Lower lobe of right lung (tissue), 2 donors: ENCODE results near the gene KCNQ1. TPM values are rescaled to one million over a fixed set of nuclear protein-coding genes. Genes with fewer than 3 reads are reported as not detected.

Source experiments
- ATAC-seq, 2 donors: fragments of 200-7000 bp; cut with Tn5 transposase; one replicate each; pipeline ENCODE4 v1.9.1; 2020 to 2022; ENCODE audit warnings: mild to moderate bottlenecking in 2 of 2, moderate library complexity in 2 of 2
- DNase-seq: peaks from one replicate; pipeline ENCODE4 v3.0.0-alpha.2; 2020
- H3K27ac ChIP-seq: fragments of 200-600 bp; one replicate; pipeline ENCODE4 v1.8.0; 2022
- H3K27me3 ChIP-seq: fragments of 200-600 bp; one replicate; pipeline ENCODE4 v1.8.0; 2022; ENCODE audit warnings: low read depth
- H3K36me3 ChIP-seq: fragments of 200-600 bp; one replicate; pipeline ENCODE4 v1.8.0; 2022; ENCODE audit warnings: mild to moderate bottlenecking
- H3K4me1 ChIP-seq: fragments of 200-600 bp; one replicate; pipeline ENCODE4 v1.8.0; 2022
- H3K4me3 ChIP-seq: fragments of 200-600 bp; one replicate; pipeline ENCODE4 v1.8.0; 2022; ENCODE audit warnings: mild to moderate bottlenecking
- H3K9me3 ChIP-seq: fragments of 200-600 bp; one replicate; pipeline ENCODE4 v1.8.0; 2022
- intact Hi-C: fragments of 100-400 bp; cut with DNase I; formaldehyde crosslinking; loops from one replicate; pipeline ENCODE4 v1.11.0; 2022
- total RNA-seq: library from RNA; stranded (reverse); fragmentation: NEBNext Ultra II Directional; extraction: Animal tissue kit (Norgen Biotek cat#: 25700); gene quantifications from one replicate; pipeline ENCODE4 v1.2.1, GENCODE V29; 2021
- TF ChIP-seq, protein P1 (sequence below): fragments of 200-600 bp; IDR thresholded peaks from one replicate; pipeline ENCODE4 v1.8.0; 2022; ENCODE audit warnings: antibody characterized with exemption, mild to moderate bottlenecking
- donor health status: DM: no; HTN: yes; CAD: no; lungs with severe emphysema.

KCNQ1 gene
- total RNA-seq, 1 donor from 2014 or later = 51.0 TPM

DNA sequence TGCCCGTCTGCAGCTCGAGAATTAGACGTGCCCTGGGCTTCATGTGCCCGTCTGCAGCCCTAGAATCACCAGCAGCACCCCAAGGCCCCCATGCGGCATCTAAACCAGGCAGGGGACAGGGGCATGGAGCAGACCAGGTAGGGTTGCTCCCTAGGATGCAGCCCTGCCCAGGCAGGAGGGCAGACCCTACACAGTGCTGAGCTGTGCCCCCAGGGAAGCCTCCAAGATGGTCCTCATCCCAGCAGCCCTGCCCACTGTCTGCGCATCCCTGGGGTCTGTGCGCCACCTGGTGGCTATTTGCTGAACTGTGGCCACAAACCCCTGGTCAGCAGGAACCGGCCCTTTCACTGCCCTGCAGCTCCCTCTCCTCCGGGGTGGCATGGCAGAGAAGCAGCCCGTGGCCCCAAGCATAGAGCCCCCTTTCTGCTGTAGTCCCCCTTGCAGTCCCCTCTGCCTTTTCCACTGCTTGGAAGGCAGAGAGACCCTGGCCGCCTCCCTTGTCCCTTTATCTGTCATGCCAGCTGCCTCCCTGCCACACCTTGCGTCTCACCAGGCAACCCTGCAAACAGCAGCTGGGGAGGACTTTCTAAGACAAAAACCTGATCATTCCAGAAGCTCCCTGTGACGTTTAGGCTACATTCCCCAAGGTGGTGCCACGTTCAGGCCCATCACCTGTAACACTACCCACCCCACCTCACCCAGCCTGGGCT, 86.6 kb downstream of the KCNQ1 start:
- Histone ChIP-seq H3K36me3 (no peaks in the 10 kb centered on the region), H3K9me3 (no peaks in the 10 kb centered on the region), H3K4me3 (no peak overlapping the region), H3K27me3 (no peaks in the 10 kb centered on the region), H3K4me1 (peaks cover 31% of the 10 kb centered on the region), H3K27ac (no peak overlapping the region)
- DNase-seq (peak; percentile 83), ATAC-seq (peak; percentile 66 to 80)
- TF ChIP-seq, protein P1, sequence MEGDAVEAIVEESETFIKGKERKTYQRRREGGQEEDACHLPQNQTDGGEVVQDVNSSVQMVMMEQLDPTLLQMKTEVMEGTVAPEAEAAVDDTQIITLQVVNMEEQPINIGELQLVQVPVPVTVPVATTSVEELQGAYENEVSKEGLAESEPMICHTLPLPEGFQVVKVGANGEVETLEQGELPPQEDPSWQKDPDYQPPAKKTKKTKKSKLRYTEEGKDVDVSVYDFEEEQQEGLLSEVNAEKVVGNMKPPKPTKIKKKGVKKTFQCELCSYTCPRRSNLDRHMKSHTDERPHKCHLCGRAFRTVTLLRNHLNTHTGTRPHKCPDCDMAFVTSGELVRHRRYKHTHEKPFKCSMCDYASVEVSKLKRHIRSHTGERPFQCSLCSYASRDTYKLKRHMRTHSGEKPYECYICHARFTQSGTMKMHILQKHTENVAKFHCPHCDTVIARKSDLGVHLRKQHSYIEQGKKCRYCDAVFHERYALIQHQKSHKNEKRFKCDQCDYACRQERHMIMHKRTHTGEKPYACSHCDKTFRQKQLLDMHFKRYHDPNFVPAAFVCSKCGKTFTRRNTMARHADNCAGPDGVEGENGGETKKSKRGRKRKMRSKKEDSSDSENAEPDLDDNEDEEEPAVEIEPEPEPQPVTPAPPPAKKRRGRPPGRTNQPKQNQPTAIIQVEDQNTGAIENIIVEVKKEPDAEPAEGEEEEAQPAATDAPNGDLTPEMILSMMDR = peak; percentile 98
- intact Hi-C loops = loop anchor here (5.0 kb wide), 2 partner anchors 104 to 361 kb away; no protein-coding TSS in a partner anchor

DNA sequence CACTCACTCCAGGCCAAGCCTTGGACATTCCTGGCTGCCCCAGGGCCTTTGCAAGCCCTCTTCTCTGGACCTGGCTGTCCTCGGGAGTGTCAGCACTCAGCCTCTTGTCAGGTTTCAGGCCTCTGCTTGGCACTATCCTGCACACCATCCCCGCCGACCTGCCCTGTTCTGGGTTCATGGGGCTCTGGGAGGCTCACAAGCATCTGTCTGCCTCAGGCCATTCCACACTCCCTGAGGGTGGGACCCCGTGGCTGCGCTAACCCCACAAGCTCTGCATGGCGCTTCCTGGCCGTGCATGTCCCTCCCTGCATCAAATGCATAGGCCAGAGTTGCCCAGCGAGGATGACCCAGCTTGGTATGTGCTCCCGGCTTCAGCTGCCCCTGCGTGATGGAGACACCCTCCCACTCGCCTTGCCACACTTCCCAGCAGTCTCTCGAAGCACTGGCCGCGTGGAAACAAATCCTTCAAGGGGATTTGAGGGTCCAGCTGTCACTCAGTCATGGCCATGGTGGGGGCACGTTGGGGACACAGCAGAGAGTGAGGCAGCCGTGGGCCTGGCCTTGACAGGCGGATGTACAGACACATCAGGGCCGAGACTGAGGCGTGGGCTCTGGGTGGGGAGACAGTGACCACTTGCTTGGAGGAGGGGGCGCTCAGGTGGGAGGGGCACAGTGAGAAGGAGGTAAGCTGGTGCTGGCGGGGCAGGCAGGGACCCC, 87.3 kb downstream of the KCNQ1 start:
- ATAC-seq (peak in 1 of 2 donors; percentile 2), DNase-seq (peak; percentile 48)
- intact Hi-C loops = loop anchor here (5.0 kb wide), 2 partner anchors 105 to 360 kb away; no protein-coding TSS in a partner anchor
- no peak overlapping the region for H3K27ac ChIP-seq
- H3K4me1 ChIP-seq = peaks cover 24% of the 10 kb centered on the region
- no peaks in the 10 kb centered on the region for H3K36me3 ChIP-seq
- H3K4me3 ChIP-seq = no peak overlapping the region
- no peaks in the 10 kb centered on the region for H3K9me3 ChIP-seq
- TF ChIP-seq, protein P1 = no peak
- H3K27me3 ChIP-seq = no peaks in the 10 kb centered on the region

DNA sequence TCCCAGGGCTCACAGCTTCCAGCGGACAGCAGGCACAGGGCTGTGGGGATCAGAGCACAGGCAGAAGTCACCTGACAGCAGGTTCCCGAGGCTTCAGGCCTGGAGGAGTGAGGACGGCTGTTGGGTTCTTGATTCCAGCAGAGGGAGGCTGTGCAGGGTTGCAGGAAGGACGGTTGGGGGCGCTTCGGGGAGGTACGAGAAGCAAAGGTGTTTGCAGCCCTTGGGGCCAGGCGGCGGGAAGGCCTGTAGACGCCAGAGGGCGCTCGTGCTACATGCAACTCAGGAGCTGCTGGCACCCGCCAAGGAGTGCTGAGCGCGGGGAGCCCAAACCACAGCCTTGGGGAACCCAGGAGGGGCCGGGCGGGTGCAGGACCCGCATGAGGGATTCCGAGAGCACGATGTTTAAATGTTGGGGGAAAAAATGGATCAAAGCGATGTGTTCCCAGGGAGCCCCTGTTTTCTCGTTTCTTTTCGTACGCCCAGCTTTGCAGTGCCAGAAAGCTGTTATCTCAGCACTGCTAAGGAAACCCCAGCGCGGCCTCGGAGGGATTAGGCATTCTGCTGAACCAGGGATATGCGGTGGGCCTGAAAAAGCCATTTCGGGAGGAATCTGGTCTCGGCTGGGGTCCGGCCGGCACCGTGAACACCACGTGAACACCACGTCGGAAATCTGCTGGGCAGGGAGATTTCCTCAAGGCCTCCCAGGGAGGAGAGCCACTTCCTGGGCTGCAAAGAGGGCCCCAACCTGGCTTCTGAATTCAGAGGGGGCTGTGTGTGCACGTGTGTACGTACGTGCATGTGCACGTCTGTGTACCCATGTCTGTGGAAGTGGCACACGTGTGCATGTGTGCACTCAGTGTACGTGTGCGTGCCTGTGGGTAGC, 88.1 kb downstream of the KCNQ1 start:
- Histone ChIP-seq H3K36me3 (no peaks in the 10 kb centered on the region), H3K27ac (peak overlapping the region; percentile 5), H3K9me3 (no peaks in the 10 kb centered on the region), H3K4me1 (peaks cover 18% of the 10 kb centered on the region), H3K27me3 (no peaks in the 10 kb centered on the region), H3K4me3 (peak overlapping the region; percentile 44)
- peak; percentile 88 to 91 for ATAC-seq
- TF ChIP-seq, protein P1 = peak; percentile 100
- intact Hi-C loops = loop anchor here (5.0 kb wide), 2 partner anchors 106 to 359 kb away; no protein-coding TSS in a partner anchor
- peak; percentile 93 for DNase-seq

DNA sequence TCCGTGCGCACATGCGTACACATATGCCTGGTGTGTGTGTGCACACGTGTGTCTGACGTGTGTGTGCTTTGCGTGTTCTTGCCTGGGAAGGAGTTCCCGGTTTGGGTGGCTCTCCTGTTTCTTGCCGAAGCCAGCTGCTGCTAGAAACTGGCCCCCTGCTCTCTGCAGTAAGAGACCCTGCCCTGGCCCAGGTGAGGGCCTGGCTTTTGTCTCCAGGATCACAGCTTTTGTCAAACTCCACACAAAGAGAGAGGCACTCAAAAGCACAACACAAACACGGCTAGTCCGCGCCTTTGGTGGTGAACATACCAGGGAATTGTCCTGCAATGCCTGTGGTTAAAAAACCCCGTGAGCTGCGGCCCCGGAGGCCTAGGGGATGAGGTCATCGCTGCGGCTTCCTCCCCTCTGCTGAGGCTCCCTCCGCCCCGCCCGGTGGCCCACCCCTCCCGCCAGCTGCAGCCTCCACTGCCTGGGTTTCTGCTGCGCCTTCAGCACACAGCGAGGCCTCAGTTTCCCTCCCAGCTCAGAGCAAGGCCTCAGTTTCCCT, 88.9 kb downstream of the KCNQ1 start:
- ATAC-seq (peak; percentile 60 to 72), DNase-seq (peak; percentile 84)
- Histone ChIP-seq H3K27me3 (no peaks in the 10 kb centered on the region), H3K4me1 (peaks cover 18% of the 10 kb centered on the region), H3K36me3 (no peaks in the 10 kb centered on the region), H3K27ac (peak overlapping the region; percentile 5), H3K4me3 (peak overlapping the region; percentile 44), H3K9me3 (no peaks in the 10 kb centered on the region)
- TF ChIP-seq, protein P1 = no peak
- intact Hi-C loops = loop anchor here (5.0 kb wide), 2 partner anchors 106 to 359 kb away; no protein-coding TSS in a partner anchor
